Islet precursor cell (in vitro differentiated cells): ENCODE data around the gene USH1G.
"Not testable (repeated sequence)": the region's sequence is repeated elsewhere in the genome, so short reads cannot be mapped to it uniquely, and the experiment has no call there.

Experiments used
- DNase-seq: peaks from one replicate; pipeline ENCODE4 v3.0.0-alpha.2; 2018

USH1G gene

DNA sequence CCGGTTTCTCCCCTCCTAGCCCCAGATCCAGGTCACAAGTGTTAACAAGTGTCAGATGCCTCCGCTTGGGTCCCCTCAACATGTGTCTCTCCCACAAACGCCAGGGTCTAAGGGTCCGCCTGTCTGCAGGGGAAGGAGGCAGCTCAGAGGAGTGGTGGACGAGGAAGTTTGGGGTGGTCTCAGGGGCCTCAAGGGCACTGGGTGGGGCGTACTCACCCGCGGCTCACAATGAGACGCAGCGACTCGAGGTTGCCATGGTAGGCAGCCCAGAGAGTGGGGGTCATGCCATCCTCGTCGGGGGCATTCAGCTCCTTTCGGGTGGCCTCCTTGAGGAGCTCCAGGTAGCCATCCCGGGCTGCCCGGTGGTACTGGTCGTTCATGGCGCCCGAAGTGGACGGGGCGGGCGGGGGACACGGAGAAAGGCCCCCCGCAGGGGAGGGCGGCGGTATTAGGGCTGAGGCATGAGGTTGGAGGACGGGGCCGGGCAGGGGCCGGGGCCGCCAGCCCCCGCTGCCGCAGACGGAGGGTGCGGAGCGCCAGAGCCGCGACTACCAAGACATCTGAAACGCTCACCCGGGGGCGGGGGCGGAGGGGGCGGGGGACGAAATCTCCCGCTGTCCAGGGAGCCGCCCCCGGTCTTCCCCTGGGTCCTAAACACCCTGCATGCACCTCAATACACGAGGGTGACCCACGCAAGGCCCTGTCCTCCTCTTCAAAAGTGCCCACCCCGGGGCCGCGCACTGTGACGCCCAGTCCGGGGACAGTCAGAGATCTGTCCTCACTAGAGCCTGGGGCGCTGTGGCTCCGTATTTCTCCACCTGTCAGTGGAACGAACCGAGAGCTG is at the start of gene USH1G:
TSS of gene USH1G (minus strand) at position 562 of the 844 bp plus-strand sequence. CDS start at position 380, 182 bp downstream.
- peak; percentile 50 for DNase-seq

DNA sequence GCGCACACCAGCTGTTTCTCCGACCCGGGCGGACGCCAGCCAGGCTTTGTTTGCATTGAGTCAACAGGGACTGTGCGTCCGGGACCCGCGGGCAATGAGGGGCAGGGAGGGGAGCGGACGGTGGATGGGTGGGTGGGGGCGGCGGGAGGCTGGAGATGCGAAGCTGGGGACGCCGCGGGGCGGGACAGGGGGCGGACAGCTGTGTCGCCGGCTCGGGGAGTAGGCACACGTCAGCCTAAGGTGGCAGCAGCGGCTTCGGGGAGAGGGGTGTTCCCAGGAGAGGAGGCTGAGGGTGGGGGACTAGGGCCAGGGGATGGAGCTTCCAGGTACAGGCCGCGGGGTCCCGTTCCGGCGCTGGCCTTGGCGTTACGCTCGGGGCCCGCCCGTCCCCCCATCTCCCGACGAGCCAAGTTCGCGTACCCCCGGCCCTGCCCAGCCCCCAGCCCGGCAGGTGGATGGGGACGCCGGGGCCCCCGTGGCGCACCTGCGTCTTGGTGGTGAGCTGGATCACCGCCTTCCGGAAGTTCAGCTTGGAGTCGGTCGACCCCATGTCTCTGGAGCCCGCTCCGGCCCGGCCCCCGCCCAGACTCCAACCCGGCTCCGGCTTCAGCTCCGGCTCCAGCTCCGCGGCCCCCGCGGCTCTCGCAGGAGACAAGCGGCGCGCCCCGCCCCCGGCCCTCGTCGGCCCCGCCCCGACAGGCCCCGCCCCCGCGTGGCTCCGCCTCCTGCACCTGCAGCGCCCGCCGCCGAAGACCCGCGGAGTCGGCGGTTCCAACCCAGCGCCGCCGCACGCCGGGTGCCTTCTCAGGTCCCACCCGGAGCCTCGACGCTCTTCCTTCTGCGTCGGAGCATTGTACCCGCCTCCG is 49.3 kb upstream of the USH1G start, which contains the start of gene HID1:
TSS of gene HID1 (minus strand) at position 653 of the 866 bp plus-strand sequence. CDS start at position 550, 103 bp downstream.
- peak; percentile 92 for DNase-seq

DNA sequence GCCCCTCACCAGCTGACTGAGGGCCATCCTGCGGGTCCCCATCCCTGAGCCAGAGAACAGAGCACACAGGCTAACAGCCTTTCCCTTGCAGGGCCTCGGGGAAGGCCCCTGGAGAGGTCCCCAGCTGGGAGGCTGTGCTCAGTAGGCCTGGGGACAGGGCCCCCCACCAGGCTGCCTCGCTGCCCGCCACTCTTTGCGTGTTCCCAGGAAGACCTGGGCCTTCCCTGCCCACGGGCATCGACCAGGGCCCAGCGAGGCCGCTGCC is 48.7 kb upstream of the USH1G start:
- no peak for DNase-seq

DNA sequence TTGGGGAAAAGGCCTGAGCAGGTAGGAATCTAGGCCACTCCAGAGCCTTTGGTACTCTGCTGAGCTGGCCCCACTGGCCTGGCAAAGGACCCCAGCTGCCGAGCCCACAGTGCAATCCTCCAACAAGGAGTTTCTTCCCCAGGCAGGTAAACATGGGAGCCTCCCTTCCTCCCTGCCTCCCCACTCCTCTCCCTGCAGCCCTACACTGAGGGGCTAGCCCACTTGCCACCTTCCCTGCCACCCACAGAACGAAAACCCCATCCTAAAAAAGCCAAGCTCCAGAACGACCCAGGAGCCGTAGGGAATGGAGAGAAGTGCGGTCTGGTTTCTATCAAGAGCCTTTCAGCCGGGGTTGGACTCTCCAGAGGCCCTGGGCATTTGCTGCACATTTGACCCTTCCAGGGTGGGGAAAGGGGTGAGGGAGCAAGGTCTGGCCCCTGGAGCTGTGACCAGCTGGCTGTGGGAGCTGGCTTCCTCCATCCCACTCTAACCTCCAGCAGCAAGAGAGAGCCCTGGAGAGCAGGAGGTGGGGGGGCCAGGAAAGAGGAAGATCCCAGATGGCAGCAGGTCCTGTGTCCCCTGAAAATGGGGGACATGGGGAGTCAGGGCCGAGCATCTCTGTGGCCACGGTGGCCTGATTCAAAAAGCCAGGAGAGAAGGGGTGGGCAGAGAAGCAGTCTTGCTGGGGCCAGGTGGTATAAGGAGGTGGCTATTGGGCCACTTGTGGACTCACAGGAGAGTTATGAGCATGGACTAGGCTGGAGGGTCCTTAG is 48.2 kb upstream of the USH1G start:
- DNase-seq = no peak

DNA sequence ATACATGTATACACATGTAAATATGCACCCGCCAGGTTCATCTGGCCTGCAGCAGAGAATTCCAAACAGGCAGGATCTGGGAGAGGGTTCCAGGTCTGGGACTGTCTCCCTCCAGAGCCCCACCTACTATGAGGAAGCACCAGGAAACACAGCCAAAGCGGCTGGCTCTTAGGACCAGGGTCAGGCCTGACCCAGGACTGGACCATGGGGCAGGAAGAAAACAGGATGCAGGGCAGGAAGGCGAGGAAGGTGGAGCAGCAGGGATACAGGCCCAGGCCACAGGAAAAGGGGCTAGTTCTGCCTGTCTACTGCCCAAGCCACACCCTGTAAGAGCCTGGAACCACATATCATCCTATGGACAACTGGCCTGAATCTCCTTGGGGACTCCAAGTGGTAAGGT is 47.3 kb upstream of the USH1G start:
- no peak for DNase-seq

DNA sequence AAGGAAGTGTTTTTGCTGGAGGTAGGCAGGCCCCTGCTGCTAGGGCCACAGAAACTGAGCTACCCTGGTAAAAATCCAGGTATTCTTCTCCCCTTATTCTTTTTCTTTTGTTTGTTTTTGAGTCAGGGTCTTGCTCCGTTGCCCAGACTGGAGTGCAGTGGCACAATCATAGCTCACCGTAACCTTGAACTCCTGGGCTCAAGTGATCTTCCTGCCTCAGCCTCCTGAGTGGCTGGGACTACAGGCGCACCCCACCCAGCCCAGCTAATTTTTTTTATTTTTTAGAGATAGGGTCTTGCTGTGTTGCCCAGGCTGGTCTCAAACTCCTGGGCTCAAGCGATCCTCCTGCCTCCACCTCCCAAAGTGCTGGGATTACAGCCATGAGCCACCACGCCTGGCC is 46.4 kb upstream of the USH1G start:
- DNase-seq = not testable (repeated sequence)

DNA sequence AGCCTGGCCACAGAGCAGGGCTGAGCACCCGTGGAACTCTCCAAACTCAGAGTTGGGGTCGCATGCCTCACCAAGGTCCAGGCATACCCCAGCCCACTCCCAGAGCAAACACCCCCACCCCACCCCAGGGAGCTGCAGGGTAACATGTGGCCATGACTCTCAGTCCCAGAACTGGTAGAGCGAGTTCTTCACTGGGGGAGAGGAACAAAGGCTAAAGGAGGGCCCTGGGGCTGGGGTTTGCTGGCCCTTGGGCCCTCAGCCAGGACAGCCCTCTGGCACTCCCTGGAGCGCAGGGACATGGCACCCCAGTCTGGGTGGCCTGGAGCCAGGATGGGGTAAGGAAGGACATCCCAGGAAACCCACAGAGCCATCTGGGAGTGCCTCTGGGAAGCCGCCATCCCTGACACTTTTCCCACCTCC is 45.3 kb upstream of the USH1G start:
- DNase-seq = no peak

DNA sequence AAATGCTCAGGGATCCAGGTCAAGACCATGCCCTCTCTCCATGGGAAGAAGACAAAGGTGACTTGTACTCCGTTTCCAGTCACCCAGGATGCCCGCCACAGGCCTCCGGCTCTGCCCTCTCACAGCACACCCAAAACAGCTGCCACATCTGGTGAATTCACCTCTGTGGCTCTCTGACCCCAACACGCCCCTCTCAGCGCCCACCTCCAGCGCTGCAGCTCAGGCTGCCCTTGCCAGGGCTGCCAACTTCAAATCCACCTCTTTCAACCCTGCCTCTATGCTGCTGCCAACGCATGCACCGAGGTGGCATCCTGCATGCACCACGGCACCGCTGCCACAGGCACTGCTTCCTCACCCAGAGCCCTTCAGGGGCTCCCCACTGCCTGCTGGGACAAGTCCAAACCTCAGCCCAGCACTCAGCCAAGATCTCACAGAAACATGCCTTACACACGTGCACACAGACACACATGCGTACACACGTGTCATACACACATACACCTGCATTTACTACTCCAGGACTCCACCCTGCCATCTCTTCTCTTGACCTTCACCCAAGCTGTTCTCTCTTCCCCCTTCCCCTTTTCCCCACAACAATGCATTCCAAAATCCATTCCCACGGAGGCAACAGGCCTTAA is 42.0 kb upstream of the USH1G start:
- no peak for DNase-seq

DNA sequence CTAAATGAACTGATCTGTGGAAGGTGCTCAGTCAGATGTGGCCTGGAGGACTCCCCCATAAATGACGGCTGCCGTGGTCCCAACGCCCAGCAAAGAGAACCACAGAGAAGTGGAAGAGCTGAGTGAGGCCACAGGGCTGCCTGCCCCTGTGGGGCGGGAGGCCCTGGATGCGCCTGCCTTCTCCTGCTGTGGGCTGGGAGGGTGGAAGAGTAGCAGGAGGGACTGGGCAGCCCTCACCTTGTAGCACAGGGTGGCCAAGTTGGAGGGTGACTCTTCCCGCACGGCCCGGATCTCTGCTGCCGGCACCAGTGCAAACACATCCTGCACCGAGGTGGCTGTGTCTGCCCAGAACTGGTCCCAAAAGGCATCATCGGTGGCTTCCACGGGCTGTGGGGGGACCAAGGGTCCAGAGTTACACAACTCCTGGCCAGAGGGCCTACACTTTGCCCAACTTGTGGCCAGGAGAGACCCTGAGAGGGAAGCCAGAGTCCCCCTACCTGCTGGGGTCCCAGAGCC is 41.2 kb upstream of the USH1G start:
- DNase-seq = no peak

DNA sequence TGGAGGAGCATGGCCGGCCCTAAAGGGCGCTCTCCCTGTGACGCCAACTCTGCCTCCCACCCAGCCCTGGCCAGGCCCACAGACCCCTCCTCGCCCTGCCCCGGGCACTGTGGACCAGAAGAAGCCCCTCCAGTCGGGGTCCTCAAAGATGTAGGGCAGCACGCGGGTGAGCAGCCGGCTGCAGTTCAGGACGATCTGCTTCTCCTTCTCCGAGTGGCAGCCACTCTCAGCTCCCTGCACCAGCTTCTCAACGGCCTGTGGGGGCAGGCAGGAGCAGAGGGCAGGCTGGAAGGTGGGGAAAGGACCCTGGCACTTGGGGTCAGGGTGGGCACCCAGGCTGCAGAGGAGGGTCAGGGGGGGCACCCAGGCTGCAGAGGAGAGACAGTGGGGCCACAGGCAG is 40.6 kb upstream of the USH1G start:
- DNase-seq = no peak

DNA sequence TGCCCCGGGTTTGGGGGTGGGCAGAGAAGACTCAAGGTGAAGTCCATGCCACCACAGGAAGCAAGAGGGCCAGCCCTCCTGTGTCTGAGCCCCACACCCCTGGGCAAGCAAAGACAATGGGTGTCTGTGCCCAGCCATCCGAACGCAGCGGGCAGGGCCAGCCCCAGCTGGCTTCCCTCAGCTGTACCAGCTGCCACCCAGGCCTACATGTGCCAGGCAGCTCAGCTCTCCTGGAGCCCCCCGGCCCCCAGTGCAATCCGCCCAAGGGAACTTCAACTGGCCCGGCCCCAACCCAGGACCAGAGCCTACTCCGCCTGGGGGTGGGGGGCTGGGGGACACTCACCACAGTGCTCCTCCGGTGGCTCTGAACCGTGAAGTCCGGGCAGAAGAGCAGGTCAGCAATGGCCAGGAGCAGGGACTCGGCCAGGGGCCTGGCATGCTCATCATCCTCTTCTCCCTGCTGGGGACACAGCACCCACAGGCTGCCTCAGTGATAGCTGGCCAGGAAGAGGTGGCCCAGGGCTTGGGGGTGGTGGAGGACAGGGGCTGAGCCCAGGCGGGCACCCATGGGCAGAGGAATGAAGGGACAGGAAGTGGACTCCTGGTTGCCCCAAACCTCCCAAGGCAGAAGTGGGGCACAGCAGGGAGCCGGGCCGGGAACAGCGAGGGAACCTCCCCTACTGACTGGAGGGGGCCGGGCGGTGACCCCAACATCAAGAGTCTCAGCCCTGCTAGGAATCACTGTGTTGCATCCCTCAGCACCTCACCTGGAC is 39.8 kb upstream of the USH1G start:
- DNase-seq = no peak

DNA sequence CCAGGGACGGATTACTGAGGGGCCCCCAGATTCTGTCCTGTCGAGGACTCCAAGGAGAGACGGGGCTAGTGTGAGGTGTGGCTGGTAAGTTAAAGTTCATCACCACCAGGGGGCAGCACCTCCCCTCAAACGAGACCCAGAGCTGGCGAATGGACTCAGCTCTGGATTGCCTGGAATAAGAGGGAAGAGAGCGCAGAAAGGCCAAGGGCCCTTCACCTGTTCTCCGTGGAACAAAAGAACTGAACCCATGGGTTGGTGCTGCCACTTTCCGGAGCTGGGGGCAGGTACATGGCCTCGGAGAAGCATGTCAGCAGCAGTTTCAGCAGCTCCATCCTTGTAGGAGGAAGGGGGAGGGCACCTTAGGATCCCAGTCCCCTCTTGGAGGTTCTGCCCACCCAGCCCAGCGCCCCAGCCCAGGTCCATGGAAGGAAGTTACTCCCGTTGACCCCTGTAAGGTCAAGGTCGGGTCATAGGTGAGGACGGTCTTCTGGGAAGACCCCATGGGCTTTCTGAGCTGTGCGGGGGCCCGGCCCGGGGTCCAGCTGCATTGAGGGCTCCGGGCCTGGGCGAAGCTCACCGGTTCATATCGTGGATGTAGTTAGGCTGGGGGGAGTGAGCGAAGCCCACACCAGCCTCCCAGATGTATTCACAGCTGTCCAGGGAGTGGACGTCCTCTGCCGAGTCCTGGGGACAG is 38.7 kb upstream of the USH1G start:
- peak; percentile 94 for DNase-seq

DNA sequence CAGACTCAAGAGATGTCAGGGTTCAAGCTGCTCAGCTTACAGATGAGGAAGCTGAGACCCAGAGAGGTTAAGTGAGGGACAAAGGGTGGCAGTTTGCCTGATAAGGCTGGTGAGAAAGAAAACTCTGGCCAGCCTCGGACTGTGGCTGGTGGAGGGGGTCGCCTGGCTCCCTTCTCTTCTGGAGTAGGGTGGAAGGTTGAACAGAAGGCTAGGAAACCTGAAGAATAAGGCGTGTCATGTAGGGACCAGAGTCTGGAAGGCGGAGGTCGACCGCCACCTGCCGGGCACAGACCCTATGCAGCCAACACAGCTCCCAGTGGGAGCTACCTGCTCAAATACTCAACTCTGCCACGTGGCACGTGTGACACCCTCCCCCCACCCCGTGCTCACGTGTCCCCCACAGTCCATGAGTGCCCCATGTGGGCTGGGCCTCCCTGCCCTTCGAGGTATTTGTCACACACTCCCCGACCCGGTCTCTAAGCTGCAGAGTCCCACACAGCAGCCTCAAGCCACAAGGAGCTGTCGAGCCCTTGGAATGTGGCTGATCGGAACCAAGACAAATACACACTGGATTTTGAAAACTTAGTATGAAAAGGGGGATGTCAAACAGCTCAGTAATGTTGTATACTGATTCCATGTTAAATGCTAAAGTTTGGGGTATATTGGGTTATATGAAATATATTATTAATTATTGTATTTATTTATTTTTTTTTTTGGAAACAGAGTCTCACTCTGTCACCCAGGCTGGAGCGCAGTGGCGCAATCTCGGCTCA is 37.7 kb upstream of the USH1G start:
- DNase-seq = peak; percentile 92

DNA sequence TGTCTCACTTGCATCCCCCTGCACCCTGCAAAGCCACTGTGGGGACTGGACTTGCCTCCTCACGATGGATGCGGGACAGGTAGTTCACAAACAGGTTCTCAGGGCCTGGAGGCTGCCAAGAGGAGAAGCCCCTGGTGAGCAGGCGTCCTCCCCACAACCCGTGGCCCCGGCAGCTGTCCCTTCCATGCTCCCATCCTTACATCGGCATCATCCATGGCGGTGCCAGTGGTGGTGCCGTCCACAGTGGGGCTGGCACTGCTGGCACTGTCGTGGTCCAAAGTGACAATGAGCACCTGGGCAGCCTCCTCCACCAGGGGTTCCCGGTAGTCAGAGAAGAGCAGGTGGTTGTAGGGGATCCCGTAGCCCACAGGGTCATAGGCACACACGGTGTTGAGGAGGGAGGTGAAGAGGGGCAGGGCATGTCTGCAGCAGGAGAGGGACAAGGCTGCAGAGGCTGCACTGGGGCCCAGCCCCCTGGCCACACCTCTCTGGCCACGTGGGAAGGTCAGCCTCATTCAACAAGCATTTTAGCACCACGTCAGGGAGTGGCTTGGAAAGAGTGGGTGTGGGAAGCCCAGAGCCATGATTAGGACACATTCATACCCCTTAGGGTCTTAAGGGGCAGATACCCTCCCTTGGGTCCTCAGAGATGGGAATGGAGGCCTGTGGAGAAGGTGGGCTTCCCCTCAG is 36.9 kb upstream of the USH1G start:
- DNase-seq = no peak

DNA sequence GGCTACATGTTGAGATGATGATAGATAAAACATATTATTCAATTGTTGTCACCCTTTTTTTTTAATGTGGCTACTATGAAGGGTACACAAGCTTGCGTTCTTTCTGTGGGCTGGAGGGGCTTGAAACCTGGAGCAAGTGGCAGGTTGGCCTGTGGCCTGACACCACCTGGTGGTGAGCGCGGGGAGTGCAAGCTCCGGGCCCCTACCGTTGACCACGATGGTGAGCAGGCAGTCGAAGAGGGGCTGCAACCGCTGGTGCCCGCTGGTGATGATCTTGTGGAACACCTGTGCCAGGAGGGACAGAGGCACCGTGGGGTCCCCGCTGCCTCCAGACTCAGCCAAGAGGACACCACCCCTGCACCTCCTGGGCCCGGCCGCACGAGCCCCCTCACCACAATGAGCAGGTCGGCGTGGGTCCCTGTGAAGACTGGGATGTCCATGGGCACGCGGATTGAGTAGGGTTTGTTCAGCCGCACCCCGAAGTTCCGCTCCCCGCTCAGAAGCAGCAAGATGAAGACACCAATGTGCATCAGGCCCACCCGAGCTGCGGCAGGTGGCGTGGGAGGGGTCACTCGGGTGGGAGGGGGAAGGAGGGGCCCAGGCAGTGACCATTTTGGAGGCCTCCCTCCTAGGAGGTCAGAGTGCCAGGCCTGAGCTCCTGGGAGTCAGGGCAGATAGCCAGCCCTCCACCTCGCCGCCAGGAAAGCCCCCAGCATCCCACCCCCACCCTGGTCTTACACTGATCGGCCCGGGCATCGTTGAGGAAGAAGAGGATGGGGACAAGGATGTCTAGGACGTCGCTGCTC is 35.1 kb upstream of the USH1G start:
- peak; percentile 92 for DNase-seq

DNA sequence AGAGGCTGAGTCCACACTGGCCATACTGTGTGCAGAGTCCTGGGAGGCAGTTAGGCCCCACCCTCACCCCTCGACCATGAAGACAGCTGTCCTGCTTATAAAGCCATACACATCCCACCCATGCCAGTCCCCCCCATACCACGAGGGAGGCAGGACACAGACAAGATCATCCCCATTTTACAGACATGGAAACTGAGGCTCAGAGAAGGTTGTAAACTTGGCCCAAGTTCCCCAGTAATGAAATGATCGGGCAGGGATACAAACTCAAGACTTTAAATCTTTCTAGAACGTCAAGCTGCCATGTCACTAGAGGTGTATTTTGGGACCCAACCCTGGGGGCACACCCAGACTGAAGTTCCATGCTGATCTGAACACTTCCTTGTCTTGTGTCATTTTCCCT is 33.0 kb upstream of the USH1G start:
- no peak for DNase-seq

DNA sequence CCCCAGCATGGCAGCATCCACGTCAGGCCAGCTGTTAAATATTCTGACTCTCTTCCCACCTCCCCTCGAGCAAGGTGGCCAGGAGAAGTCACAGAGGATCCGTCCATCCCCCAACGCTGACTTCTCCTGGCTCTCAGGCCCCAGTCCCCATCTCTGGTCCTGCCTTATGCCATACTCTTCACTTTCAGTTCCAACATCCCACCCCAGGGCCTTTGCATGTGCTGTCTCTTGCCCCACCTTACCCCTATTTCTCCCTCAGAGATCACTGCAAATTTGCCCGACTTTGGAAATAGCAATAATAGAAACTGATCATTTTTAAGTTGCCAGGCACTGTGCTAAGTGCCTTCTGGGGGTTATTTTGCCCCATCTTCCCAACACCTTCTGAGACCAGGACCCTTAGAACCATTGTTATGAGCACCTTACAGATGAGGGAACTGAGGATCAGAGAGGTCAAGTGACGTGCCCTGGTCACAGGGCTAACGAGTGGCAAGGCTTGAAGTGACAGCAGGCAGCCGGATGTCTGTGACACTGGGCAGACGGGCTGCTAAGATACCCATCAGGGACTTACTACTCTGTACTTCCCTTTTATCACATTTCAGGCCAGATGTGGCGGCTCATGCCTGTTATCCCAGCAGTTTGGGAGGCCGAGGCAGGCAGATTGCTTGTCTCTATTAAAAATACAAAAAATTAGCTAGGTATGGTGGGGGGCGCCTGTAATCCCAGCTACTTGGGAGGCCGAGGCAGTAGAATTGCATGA is 31.8 kb upstream of the USH1G start:
- no peak for DNase-seq

DNA sequence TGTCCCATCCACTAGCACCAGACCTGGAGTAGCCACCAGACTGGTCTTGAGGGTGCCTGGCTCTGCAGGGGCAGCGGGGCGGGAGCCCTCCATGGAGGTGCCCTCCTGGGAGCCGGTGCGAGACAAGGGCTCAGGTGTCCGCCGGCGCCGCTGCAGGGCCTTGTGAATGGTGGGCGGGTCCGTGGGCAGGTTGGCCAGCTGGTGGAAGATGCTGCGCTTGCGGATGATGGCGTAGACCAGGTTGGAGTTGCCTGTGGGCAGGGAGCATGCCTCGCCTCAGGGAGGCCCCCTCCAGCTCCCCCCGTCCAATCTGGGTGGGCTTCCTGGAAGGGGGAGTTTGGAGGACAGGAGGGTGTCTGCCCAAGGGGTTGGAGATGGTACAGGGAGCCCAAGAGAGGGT is 31.1 kb upstream of the USH1G start:
- no peak for DNase-seq
